Measurements from ENCODE around the gene ARID1B.

Gene ARID1B

GRCh38 chr6:157169656-157170055, 392.5 kb downstream of the ARID1B start:
- DNase-seq (ENCODE audit: low spot score) (no peak), ATAC-seq (ENCODE audit: low read depth) (no peak)
- TF ChIP-seq, protein P1, sequence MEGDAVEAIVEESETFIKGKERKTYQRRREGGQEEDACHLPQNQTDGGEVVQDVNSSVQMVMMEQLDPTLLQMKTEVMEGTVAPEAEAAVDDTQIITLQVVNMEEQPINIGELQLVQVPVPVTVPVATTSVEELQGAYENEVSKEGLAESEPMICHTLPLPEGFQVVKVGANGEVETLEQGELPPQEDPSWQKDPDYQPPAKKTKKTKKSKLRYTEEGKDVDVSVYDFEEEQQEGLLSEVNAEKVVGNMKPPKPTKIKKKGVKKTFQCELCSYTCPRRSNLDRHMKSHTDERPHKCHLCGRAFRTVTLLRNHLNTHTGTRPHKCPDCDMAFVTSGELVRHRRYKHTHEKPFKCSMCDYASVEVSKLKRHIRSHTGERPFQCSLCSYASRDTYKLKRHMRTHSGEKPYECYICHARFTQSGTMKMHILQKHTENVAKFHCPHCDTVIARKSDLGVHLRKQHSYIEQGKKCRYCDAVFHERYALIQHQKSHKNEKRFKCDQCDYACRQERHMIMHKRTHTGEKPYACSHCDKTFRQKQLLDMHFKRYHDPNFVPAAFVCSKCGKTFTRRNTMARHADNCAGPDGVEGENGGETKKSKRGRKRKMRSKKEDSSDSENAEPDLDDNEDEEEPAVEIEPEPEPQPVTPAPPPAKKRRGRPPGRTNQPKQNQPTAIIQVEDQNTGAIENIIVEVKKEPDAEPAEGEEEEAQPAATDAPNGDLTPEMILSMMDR (IDR thresholded peaks at IDR 0.05; ENCODE audit: poor library complexity, severe bottlenecking): no peak
- H3K27ac ChIP-seq (ENCODE audit: poor library complexity, severe bottlenecking): no peak overlapping the region
- no peaks in the 10 kb centered on the region for H3K27me3 ChIP-seq (ENCODE audit: insufficient read depth, poor library complexity, severe bottlenecking)
- H3K9me3 ChIP-seq (ENCODE audit: severe bottlenecking): no peaks in the 10 kb centered on the region
- no peaks in the 10 kb centered on the region for H3K4me1 ChIP-seq (ENCODE audit: insufficient read depth, poor library complexity, severe bottlenecking)
- peaks cover 21% of the 10 kb centered on the region for H3K36me3 ChIP-seq (ENCODE audit: low read depth)
- H3K4me3 ChIP-seq (ENCODE audit: severe bottlenecking): no peak overlapping the region

DNA sequence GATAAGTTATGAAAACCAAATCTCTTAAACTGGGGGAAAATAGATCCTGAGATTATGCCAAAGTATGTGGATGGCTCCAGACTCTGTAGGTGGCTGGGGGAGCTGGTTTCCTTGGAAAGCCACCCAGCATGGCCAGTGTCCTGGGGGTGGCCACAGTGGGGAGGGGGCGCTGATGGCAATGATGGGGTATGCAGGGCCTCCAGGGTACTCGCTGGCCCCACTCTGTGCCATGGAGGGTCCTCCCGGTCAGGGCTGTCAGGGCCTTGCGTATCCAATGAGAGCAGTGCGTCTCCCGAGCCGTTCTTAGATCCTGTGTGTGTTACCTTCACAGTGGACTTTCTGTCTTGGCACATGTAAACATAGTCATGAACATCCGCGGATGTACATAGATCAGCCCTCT, 393.4 kb downstream of the ARID1B start:
- Histone ChIP-seq H3K9me3 (ENCODE audit: severe bottlenecking) (no peaks in the 10 kb centered on the region), H3K4me3 (ENCODE audit: severe bottlenecking) (no peak overlapping the region), H3K4me1 (ENCODE audit: insufficient read depth, poor library complexity, severe bottlenecking) (no peaks in the 10 kb centered on the region), H3K27ac (ENCODE audit: poor library complexity, severe bottlenecking) (no peak overlapping the region), H3K36me3 (ENCODE audit: low read depth) (peaks cover 21% of the 10 kb centered on the region), H3K27me3 (ENCODE audit: insufficient read depth, poor library complexity, severe bottlenecking) (no peaks in the 10 kb centered on the region)
- no peak for ATAC-seq (ENCODE audit: low read depth)
- no peak for DNase-seq (ENCODE audit: low spot score)
- TF ChIP-seq, protein P1 (IDR thresholded peaks at IDR 0.05; ENCODE audit: poor library complexity, severe bottlenecking): no peak

- Histone ChIP-seq H3K27me3 (ENCODE audit: insufficient read depth, poor library complexity, severe bottlenecking) (no peaks in the 10 kb centered on the region), H3K27ac (ENCODE audit: poor library complexity, severe bottlenecking) (no peak overlapping the region), H3K36me3 (ENCODE audit: low read depth) (peaks cover 21% of the 10 kb centered on the region), H3K4me1 (ENCODE audit: insufficient read depth, poor library complexity, severe bottlenecking) (no peaks in the 10 kb centered on the region), H3K9me3 (ENCODE audit: severe bottlenecking) (no peaks in the 10 kb centered on the region), H3K4me3 (ENCODE audit: severe bottlenecking) (no peak overlapping the region)
- no peak for DNase-seq (ENCODE audit: low spot score)
- ATAC-seq (ENCODE audit: low read depth): no peak
- TF ChIP-seq, protein P1 (IDR thresholded peaks at IDR 0.05; ENCODE audit: poor library complexity, severe bottlenecking): no peak
These were observed 394.6 kb downstream of the ARID1B start for GRCh38 chr6:157171801-157172200.

DNA sequence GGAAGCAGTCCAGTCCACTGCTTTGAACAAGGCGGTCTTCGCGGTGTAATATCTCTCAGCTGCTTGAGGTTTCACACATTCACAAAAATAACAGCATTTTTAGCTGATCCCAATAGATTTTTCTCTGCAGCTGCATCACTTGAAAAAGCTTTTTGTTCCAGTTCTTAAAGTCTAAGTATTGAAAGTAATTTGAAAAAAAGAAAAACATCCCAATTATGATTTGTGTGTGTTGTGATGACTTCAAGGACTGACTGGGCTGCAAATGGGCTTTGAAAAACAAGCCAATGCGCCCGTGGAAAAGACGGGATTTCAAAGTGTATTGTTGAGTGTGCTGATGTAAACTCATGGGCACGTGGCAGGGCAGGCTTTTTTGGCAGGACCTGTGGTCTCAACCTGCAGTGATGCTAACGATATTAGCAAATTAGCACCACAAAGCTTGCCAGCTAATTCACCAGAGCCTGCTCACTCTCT, 395.1 kb downstream of the ARID1B start:
- ATAC-seq (ENCODE audit: low read depth) (no peak), DNase-seq (ENCODE audit: low spot score) (no peak)
- TF ChIP-seq, protein P1 (IDR thresholded peaks at IDR 0.05; ENCODE audit: poor library complexity, severe bottlenecking): no peak
- H3K4me3 ChIP-seq (ENCODE audit: severe bottlenecking): no peak overlapping the region
- H3K36me3 ChIP-seq (ENCODE audit: low read depth): peaks cover 18% of the 10 kb centered on the region
- H3K9me3 ChIP-seq (ENCODE audit: severe bottlenecking): no peaks in the 10 kb centered on the region
- no peaks in the 10 kb centered on the region for H3K27me3 ChIP-seq (ENCODE audit: insufficient read depth, poor library complexity, severe bottlenecking)
- no peaks in the 10 kb centered on the region for H3K4me1 ChIP-seq (ENCODE audit: insufficient read depth, poor library complexity, severe bottlenecking)
- no peak overlapping the region for H3K27ac ChIP-seq (ENCODE audit: poor library complexity, severe bottlenecking)

DNA sequence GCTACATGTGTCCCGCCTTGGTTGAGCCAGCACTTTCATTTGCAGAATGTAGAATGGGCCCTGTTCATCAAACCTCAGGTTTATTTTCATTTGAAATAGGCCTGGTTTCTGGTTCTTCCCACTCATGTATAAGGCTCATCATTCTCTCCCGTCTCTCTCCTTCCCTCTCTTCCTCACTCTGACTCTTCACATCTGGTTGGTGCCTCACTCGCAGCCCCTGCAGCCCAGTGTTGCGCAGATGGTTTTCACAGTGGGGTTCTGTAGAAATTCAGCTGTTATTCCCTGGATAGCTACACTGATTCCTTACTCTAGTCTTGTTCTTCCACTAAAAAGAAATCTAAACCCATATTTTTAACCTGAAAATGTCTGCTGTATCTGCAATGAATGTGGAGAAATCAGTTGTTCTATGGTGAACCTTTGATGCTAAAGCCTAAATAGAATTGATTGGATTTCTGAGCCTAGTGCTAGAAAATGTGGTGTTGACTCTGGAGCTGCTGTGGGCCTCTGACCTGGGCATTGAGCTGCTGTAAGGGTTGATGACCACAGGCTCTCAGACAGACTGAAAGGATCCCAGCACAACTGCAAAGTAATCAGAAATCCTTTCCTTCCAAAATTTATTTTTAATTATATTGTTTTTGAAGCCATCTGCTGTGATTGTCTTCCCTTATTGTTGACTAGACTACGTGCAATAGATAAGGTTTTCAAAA, 395.8 kb downstream of the ARID1B start:
- DNase-seq (ENCODE audit: low spot score): no peak
- TF ChIP-seq, protein P1 (IDR thresholded peaks at IDR 0.05; ENCODE audit: poor library complexity, severe bottlenecking): no peak
- H3K9me3 ChIP-seq (ENCODE audit: severe bottlenecking): no peaks in the 10 kb centered on the region
- H3K4me3 ChIP-seq (ENCODE audit: severe bottlenecking): no peak overlapping the region
- H3K27me3 ChIP-seq (ENCODE audit: insufficient read depth, poor library complexity, severe bottlenecking): no peaks in the 10 kb centered on the region
- H3K4me1 ChIP-seq (ENCODE audit: insufficient read depth, poor library complexity, severe bottlenecking): no peaks in the 10 kb centered on the region
- no peak for ATAC-seq (ENCODE audit: low read depth)
- H3K36me3 ChIP-seq (ENCODE audit: low read depth): peaks cover 11% of the 10 kb centered on the region
- H3K27ac ChIP-seq (ENCODE audit: poor library complexity, severe bottlenecking): no peak overlapping the region
